OCI-LY7 (cell line): ENCODE data around the gene VPS13D.

ENCODE experiments used
- EZH2phosphoT487 ChIP-seq: fragments of 200-600 bp; sonication (generic); IDR thresholded peaks from 2 replicates; pipeline ENCODE4 v1.6.1; 2018; ENCODE audit warnings: low read depth, borderline replicate concordance, mild to moderate bottlenecking, mixed run types, antibody characterized with exemption, low read length, moderate library complexity, mixed read lengths
- TF ChIP-seq, protein P1 (sequence below): fragments of 200-600 bp; sonication (generic); conservative IDR thresholded peaks from 2 replicates; pipeline ENCODE4 v1.5.1; 2014; ENCODE audit warnings: mild to moderate bottlenecking, antibody characterized with exemption, low read length, moderate library complexity, mixed read lengths

DNA sequence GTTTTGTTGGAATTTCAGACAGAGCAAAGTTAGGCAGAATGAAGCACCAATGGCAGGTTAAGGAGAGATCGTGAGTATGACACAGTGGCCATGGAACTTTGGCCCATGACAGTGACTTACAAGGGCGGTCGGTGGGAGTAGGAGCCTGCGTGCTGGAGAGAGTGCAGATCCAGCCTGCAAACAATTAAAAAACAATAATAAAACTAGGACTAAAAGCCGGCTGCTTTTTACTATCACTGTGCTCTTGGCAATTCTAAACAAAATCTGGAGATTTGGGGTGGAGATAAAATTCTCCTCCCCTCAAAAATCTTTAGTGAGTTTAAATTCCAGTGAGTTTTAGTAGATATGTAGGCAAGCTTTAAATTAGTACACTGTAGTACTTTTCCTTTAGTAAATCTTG is 291.3 kb downstream of the VPS13D start:
- TF ChIP-seq, protein P1, sequence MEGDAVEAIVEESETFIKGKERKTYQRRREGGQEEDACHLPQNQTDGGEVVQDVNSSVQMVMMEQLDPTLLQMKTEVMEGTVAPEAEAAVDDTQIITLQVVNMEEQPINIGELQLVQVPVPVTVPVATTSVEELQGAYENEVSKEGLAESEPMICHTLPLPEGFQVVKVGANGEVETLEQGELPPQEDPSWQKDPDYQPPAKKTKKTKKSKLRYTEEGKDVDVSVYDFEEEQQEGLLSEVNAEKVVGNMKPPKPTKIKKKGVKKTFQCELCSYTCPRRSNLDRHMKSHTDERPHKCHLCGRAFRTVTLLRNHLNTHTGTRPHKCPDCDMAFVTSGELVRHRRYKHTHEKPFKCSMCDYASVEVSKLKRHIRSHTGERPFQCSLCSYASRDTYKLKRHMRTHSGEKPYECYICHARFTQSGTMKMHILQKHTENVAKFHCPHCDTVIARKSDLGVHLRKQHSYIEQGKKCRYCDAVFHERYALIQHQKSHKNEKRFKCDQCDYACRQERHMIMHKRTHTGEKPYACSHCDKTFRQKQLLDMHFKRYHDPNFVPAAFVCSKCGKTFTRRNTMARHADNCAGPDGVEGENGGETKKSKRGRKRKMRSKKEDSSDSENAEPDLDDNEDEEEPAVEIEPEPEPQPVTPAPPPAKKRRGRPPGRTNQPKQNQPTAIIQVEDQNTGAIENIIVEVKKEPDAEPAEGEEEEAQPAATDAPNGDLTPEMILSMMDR: no peak
- no peak for TF ChIP-seq EZH2phosphoT487
